ENCODE measurements around the gene ZNF433. TPM values are rescaled to one million over a fixed set of nuclear protein-coding genes. Genes with fewer than 3 reads are reported as not detected.
A peak's percentile ranks its signal among the peaks of the same experiment; 100 is the strongest.
"Not testable (repeated sequence)": the region's sequence is repeated elsewhere in the genome, so short reads cannot be mapped to it uniquely, and the experiment has no call there.

ZNF433 gene
- 0.42 and 1.8 TPM in 2 replicates for total RNA-seq
- polyA plus RNA-seq = 1.3 and 2.1 TPM in 2 replicates
- 1.8 and 2.2 TPM in 2 replicates for polyA plus RNA-seq (2011; cell fraction: cytosol; rRNA removed)
- 2.3 and 2.9 TPM in 2 replicates for polyA plus RNA-seq (2011; cell fraction: nucleus; rRNA removed)
- polyA plus RNA-seq (2012) = 0.44 and 0.82 TPM in 2 replicates
- 1.5 and 5.2 TPM in 2 replicates for polyA minus RNA-seq
- polyA minus RNA-seq (2011; cell fraction: cytosol; rRNA and poly(A)+ RNA removed) = not detected
- 2.2 and 2.3 TPM in 2 replicates for polyA minus RNA-seq (2011; cell fraction: nucleus; rRNA and poly(A)+ RNA removed)
- percentile 43 among the genes with signal in this experiment for Bru-seq, nascent RNA
- percentile 29 among the genes with signal in this experiment for BruChase-seq, experiment 1, labeled RNA remaining after a 6-hour chase
- percentile 34 among the genes with signal in this experiment for BruChase-seq, experiment 2, labeled RNA remaining after a 2-hour chase
- long read RNA-seq, partial matches to known transcripts = 0 of 1 reads
- long read RNA-seq, other reads (novel, unspliced or antisense) = 0 of 1 reads

DNA sequence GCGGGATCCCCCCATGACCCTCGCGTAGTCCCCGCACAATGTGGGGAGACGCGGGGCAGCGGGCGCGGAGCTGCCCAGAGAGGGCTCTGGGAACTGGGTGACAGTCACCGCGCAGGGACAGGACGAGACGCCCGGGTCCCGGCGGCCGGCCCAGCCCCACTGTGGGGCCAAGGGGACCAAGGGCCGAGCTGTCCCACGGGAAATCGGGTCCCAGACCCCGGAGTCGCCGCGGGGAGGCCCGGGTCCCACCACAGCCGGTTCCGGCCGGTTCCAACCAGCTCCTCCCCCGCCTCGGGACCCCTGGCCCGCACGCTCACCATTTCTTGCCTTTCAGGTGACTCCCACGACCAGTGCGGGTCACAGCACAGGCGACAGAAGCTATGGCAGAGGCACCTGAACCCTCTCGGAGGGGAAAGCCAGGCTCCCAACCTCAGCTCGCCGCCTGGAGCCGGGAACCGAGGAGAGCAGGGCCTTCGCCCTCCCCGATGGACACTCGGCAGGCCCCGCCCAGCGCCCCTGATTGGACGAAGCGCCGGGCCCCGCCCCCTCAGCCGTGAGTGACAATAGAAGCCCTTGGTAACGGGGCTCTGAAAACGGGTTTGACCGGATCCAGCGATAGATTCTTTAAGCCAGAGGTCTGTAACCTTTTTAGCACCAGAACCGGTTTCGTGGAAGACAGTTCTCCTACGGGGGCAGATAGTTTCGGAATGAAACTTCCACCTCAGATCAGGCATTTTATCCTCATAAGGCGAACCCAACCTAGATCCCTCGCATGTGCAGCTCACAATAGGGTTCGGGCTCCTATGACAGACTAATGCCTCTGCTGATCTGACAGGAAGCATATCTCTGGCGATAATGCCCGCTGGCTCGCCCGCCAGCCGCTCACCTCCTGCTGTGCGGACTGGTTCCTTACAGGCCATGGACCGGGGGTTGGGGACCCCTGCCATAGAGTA, at the start of gene ZNF433:
Gene ZNF433 (minus strand): TSS at position 460 of the 953 bp plus-strand sequence. CDS start 140 bp downstream, at position 320.
- Histone ChIP-seq H3K27me3 (ENCODE audit: control insufficient read depth in 2 of 2, insufficient read depth in 2 of 2, low read length in 2 of 2) (no peaks in the 10 kb centered on the region), H3K9me3 (replicated peaks; ENCODE audit: control insufficient read depth, insufficient read depth, low read length) (no peaks in the 10 kb centered on the region), H2AFZ (ENCODE audit: low read depth, low read length) (peak within 1 kb of the TSS; percentile 100), H3K79me2 (ENCODE audit: control insufficient read depth, insufficient read depth, low read length) (no peaks in the 10 kb centered on the region), H3K9me1 (replicated peaks; ENCODE audit: control insufficient read depth, extremely low read depth, insufficient read depth, low read length) (no peaks in the 10 kb centered on the region), H3K4me2 (ENCODE audit: insufficient read depth, low read length) (peak within 1 kb of the TSS; percentile 98), H4K20me1 (replicated peaks; ENCODE audit: control insufficient read depth, extremely low read depth, insufficient read depth, low read length) (no peaks in the 10 kb centered on the region), H3K36me3 (ENCODE audit: control insufficient read depth in 2 of 2, extremely low read depth in 1 of 2, insufficient read depth in 2 of 2, low read length in 2 of 2) (no peaks in the 10 kb centered on the region), H3K4me3 (replicated peaks in 1 of 3; ENCODE audit: insufficient read depth in 1 of 3, low read depth in 1 of 3, low read length in 3 of 3) (peak within 1 kb of the TSS; percentile 52 to 87 (median 76)), H3K4me1 (ENCODE audit: control insufficient read depth, extremely low read depth, insufficient read depth, low read length) (peaks cover 2% of the 10 kb centered on the region), H3K9ac (replicated peaks; ENCODE audit: extremely low read depth, insufficient read depth, low read length) (peak within 1 kb of the TSS; percentile 74), H3K27ac (ENCODE audit: insufficient read depth, low read depth, low read length) (peak within 1 kb of the TSS; percentile 48)
- FAIRE-seq (peak; percentile 77), DNase-seq (ENCODE audit: low read depth, low spot score) (peak; percentile 76)
- no TSS peak for BruUV-seq (replicated peaks)
- intact Hi-C loops (cut with micrococcal nuclease) (no loop called here), dilution Hi-C loops (cut with MboI; ENCODE audit: extremely low pct_ligation_motif_present, low sequenced_read_pairs) (no loop called here)
- ChIA-PET CTCF (interaction anchor here (1.3 kb wide), 1 partner anchor 106 kb away, joined by 3 read pairs; no protein-coding TSS in a partner anchor), POLR2A (no interaction called here)
- TF ChIP-seq, protein P1, sequence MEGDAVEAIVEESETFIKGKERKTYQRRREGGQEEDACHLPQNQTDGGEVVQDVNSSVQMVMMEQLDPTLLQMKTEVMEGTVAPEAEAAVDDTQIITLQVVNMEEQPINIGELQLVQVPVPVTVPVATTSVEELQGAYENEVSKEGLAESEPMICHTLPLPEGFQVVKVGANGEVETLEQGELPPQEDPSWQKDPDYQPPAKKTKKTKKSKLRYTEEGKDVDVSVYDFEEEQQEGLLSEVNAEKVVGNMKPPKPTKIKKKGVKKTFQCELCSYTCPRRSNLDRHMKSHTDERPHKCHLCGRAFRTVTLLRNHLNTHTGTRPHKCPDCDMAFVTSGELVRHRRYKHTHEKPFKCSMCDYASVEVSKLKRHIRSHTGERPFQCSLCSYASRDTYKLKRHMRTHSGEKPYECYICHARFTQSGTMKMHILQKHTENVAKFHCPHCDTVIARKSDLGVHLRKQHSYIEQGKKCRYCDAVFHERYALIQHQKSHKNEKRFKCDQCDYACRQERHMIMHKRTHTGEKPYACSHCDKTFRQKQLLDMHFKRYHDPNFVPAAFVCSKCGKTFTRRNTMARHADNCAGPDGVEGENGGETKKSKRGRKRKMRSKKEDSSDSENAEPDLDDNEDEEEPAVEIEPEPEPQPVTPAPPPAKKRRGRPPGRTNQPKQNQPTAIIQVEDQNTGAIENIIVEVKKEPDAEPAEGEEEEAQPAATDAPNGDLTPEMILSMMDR (IDR thresholded peaks at IDR 0.05; ENCODE audit: extremely low read depth in 1 of 2, insufficient read depth in 1 of 2, low read depth in 1 of 2, low read length in 2 of 2) = no peak
- TF ChIP-seq POLR2A (IDR thresholded peaks at IDR 0.05; ENCODE audit: low read depth, low read length) (peak; percentile 68), POLR2AphosphoS5 (IDR thresholded peaks at IDR 0.05; ENCODE audit: insufficient read depth, low read depth, low read length) (peak; percentile 30)

DNA sequence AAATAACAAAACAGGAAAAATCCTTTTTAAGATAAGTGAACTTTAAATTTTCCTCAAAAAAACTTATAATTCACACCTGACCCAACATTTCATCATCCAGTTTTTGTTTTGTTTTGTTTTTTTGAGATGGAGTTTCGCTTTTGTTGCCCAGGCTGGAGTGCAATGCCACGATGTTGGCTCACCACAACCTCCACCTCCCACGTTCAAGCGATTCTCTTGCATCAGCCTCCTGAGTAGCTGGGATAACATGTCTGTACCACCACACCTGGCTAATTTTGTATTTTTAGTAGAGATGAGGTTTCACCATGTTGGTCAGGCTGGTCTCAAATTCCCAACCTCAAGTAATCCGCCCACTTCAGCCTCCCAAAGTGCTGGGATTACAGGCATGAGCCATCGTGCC, 47.9 kb upstream of the ZNF433 start:
- H3K4me3 ChIP-seq (replicated peaks in 1 of 3; ENCODE audit: insufficient read depth in 1 of 3, low read depth in 1 of 3, low read length in 3 of 3); H3K27ac ChIP-seq (ENCODE audit: insufficient read depth, low read depth, low read length); H3K9ac ChIP-seq (replicated peaks; ENCODE audit: extremely low read depth, insufficient read depth, low read length); H3K9me3 ChIP-seq (replicated peaks; ENCODE audit: control insufficient read depth, insufficient read depth, low read length); intact Hi-C loops (cut with micrococcal nuclease); BruUV-seq (replicated peaks); H3K27me3 ChIP-seq (ENCODE audit: control insufficient read depth in 2 of 2, insufficient read depth in 2 of 2, low read length in 2 of 2); H3K79me2 ChIP-seq (ENCODE audit: control insufficient read depth, insufficient read depth, low read length); H3K36me3 ChIP-seq (ENCODE audit: control insufficient read depth in 2 of 2, extremely low read depth in 1 of 2, insufficient read depth in 2 of 2, low read length in 2 of 2); FAIRE-seq; H3K4me2 ChIP-seq (ENCODE audit: insufficient read depth, low read length); CTCF ChIA-PET; H3K9me1 ChIP-seq (replicated peaks; ENCODE audit: control insufficient read depth, extremely low read depth, insufficient read depth, low read length); H2AFZ ChIP-seq (ENCODE audit: low read depth, low read length); H4K20me1 ChIP-seq (replicated peaks; ENCODE audit: control insufficient read depth, extremely low read depth, insufficient read depth, low read length); dilution Hi-C loops (cut with MboI; ENCODE audit: extremely low pct_ligation_motif_present, low sequenced_read_pairs); DNase-seq (ENCODE audit: low read depth, low spot score); POLR2A ChIA-PET; H3K4me1 ChIP-seq (ENCODE audit: control insufficient read depth, extremely low read depth, insufficient read depth, low read length): not testable (repeated sequence)
